BJ (cell line): ENCODE data around the gene ATF7IP. TPM values are rescaled to one million over a fixed set of nuclear protein-coding genes. Genes with fewer than 3 reads are reported as not detected.

Experiments
- CTCF ChIA-PET: fragments of 350-600 bp; formaldehyde crosslinking; extraction: SDS; loops from one replicate; lab custom pipeline; 2021; ENCODE audit warnings: antibody characterized with exemption, inconsistent platforms; lab: Yijun Ruan, JAX
- POLR2A ChIA-PET: fragments of 300-600 bp; sonication (Branson Sonifier 250); formaldehyde crosslinking; extraction: SDS; loops from one replicate; lab custom pipeline; 2021; ENCODE audit warnings: antibody characterized with exemption; lab: Charles Lee
- DNase-seq: peaks from one replicate; pipeline ENCODE4 v3.0.0-alpha.2; 2011; ENCODE audit warnings: low read depth
- H3K27me3 ChIP-seq: 2 replicates; pipeline ENCODE4 v1.6.0; 2011; ENCODE audit warnings: low read length; ENCODE audit not compliant: control insufficient read depth, insufficient read depth
- H3K36me3 ChIP-seq: 2 replicates; pipeline ENCODE4 v1.5.1; 2011; ENCODE audit warnings: low read length; ENCODE audit not compliant: control insufficient read depth, insufficient read depth
- H3K4me3 ChIP-seq: 2 replicates; pipeline ENCODE4 v1.5.1; 2011; ENCODE audit warnings: low read depth, mild to moderate bottlenecking, control low read depth, low read length
- polyA plus RNA-seq: library from polyadenylated mRNA; depleted of rRNA; stranded (reverse); fragments of >200 nt; gene quantifications from 2 replicates; pipeline ENCODE4 v1.2.3, GENCODE V29; 2011
- TF ChIP-seq, protein P1 (sequence below): IDR thresholded peaks from 2 replicates; pipeline ENCODE4 v1.5.1; 2011; ENCODE audit warnings: low read depth, mild to moderate bottlenecking, control low read depth, inconsistent platforms, low read length, moderate library complexity; ENCODE audit not compliant: insufficient read depth

Gene ATF7IP
- polyA plus RNA-seq, 1 experiment: 8.1 TPM

DNA sequence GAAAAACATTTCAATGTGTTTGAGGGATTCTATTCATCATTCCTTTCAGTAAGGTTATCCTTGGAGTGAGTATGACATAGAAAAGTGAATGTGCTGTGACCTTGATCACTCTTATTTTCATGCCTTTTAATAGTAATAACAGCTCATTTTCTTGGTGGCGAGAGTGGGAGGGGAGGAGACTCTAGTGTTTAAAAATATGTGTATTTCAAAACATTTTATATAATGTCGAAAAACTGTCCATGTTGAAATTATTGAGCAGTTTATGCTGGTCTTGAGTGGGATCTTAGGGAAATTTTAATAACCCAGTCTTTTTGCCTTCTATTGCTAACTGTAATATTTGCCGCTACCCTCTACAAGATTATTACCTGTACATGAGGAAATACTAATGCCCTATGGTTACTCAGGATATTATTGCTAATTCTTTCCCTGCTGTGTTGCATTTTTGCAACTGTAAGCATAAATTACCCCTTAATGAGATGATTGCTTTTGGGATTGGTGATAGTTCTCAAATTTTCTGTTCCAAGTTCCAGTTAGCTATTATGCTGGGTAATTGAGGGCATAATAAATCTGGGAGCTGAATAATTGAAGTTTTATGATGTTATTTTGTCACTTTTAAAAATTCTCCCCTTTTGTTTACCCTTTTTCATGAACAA lies 21.9 kb downstream of the ATF7IP start:
- CTCF ChIA-PET: no interaction called here
- H3K36me3 ChIP-seq: no peaks in the 10 kb centered on the region
- H3K4me3 ChIP-seq: no peak overlapping the region
- no peaks in the 10 kb centered on the region for H3K27me3 ChIP-seq
- POLR2A ChIA-PET: no interaction called here
- TF ChIP-seq, protein P1, sequence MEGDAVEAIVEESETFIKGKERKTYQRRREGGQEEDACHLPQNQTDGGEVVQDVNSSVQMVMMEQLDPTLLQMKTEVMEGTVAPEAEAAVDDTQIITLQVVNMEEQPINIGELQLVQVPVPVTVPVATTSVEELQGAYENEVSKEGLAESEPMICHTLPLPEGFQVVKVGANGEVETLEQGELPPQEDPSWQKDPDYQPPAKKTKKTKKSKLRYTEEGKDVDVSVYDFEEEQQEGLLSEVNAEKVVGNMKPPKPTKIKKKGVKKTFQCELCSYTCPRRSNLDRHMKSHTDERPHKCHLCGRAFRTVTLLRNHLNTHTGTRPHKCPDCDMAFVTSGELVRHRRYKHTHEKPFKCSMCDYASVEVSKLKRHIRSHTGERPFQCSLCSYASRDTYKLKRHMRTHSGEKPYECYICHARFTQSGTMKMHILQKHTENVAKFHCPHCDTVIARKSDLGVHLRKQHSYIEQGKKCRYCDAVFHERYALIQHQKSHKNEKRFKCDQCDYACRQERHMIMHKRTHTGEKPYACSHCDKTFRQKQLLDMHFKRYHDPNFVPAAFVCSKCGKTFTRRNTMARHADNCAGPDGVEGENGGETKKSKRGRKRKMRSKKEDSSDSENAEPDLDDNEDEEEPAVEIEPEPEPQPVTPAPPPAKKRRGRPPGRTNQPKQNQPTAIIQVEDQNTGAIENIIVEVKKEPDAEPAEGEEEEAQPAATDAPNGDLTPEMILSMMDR: no peak
- DNase-seq: no peak

DNA sequence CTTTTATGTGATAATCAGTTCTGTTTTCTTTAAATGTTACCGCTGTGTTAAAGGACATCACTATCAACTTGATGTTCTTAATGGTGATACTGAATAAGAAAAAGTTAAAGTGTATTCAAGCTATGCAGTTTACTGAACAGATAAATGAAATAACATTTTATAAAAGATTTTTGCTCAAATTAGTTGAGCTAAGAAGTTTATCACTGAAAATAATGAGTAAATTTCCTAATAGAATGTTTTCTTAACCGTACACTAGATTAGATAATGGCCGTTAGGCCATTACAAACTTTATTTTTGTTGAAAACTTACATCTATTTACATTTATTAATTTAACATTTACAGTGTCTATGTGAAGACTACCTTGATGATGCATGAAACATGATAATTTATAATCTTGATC lies 25.0 kb downstream of the ATF7IP start:
- no peak overlapping the region for H3K4me3 ChIP-seq
- ChIA-PET CTCF (interaction anchor here (0.6 kb wide), 1 partner anchor 12 kb away, joined by 3 read pairs; no protein-coding TSS in a partner anchor), POLR2A (no interaction called here)
- DNase-seq: no peak
- H3K27me3 ChIP-seq: no peaks in the 10 kb centered on the region
- H3K36me3 ChIP-seq: no peaks in the 10 kb centered on the region
- TF ChIP-seq, protein P1: no peak

DNA sequence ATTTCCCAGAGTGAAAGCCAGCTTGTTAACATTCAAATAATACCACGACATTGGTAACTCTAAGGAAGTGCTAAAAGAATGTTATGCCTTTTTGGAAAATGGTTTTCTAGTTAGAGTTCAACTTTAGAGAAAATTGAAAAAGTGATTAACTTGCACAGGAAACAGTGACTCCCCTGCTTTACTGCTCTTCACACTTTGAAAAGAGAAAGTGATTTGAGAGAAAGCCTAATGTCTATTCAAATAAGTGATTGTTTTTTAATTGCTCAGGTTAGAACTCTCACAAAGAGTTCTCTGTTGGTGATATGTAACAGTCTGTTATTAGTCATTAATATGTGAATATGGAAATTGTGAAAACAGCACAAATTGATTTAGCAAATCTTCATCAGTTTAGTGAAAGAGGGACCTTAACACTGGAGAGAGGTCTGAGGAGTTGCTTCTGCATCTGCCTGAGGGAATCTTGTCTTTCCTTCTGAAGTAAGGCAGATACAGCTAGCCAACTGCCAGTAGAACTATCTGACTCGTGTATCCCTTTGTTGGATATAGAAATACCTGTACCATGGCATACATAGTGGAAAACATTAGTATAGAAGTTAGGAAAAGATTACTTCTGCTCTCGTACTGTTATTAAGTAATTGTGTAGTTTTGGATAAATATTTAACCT lies 25.5 kb downstream of the ATF7IP start:
- ChIA-PET POLR2A (interaction anchor here (0.6 kb wide), 1 partner anchor 8 kb away, joined by 5 read pairs; no protein-coding TSS in a partner anchor), CTCF (interaction anchor here (0.6 kb wide), 1 partner anchor 11 kb away, joined by 3 read pairs; no protein-coding TSS in a partner anchor)
- no peak for DNase-seq
- TF ChIP-seq, protein P1: no peak
- Histone ChIP-seq H3K27me3 (no peaks in the 10 kb centered on the region), H3K4me3 (no peak overlapping the region), H3K36me3 (no peaks in the 10 kb centered on the region)

DNA sequence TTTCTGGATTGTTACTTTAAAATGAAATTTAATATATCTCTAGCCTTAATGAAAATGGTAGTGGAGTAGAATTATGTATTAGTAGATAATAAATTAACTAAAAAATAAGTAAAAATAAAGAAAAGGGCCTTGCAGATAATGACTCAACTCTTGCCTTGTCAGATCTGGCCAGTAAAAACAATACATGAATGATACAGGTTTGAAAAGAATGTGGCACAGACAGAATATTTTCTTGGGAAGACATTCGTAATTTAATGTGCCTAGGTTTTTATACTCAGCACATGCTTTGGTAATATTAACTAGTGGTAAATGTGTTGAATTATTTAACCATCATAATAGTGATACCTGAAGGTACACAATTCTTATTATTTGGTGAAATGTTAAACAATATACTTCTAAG lies 28.3 kb downstream of the ATF7IP start:
- ChIA-PET POLR2A (interaction anchor here (0.7 kb wide), 1 partner anchor 136 kb away, joined by 3 read pairs; no protein-coding TSS in a partner anchor), CTCF (interaction anchor here (1.4 kb wide), 1 partner anchor 138 kb away, joined by 6 read pairs; no protein-coding TSS in a partner anchor)
- H3K4me3 ChIP-seq: no peak overlapping the region
- no peak for DNase-seq
- H3K36me3 ChIP-seq: no peaks in the 10 kb centered on the region
- H3K27me3 ChIP-seq: no peaks in the 10 kb centered on the region
- TF ChIP-seq, protein P1: no peak

DNA sequence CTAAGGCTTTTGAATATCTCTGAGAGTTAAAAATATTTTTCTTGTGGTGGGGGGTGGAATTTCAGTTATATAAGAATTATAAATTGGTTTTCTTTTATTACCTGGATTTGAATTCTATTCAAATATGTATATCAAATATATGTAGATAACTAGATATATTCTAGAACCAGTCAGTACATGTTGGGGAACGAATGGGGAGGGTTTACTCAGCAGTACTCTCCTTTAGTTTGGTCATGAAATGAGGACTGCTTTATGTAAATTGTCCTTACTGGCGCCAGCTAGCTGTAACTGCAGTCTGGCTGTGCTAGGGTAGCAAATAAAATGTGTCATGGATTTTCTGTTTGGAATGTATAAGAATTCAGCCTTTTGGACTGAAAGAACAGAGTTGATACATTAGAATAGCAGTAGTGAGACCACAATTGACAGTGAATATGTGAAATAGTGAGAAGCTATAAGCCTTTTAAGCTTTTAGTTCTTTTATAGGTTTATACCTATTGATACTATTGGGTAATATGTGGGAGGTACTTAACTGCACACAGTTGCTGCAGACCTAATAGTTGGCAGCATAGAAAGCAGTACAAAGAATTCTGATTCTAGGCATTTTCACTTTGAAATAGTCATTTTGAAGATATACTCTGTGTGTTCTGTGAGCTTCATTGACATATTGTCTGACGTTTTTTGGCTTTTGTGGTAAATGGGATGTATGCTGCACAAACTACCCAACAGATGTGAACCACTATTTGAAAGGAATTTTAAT lies 29.0 kb downstream of the ATF7IP start:
- ChIA-PET CTCF (interaction anchor here (1.4 kb wide), 1 partner anchor 139 kb away, joined by 6 read pairs; no protein-coding TSS in a partner anchor), POLR2A (interaction anchor here (0.7 kb wide), 1 partner anchor 137 kb away, joined by 3 read pairs; no protein-coding TSS in a partner anchor)
- H3K36me3 ChIP-seq: no peaks in the 10 kb centered on the region
- no peak overlapping the region for H3K4me3 ChIP-seq
- no peak for DNase-seq
- no peaks in the 10 kb centered on the region for H3K27me3 ChIP-seq
- TF ChIP-seq, protein P1: no peak
